ENCODE data around the gene ADAMTSL3. TPM values are rescaled to one million over a fixed set of nuclear protein-coding genes. Genes with fewer than 3 reads are reported as not detected.

Gene ADAMTSL3
- total RNA-seq, 6 experiments from 2014 or later, result not detected

GRCh38 chr15:83887404-83887803 is 233.5 kb downstream of the ADAMTSL3 start:
- H3K9me3 Mint-ChIP-seq, result peaks cover 52% of the 10 kb centered on the region
- H3K27ac Mint-ChIP-seq, result no peak overlapping the region
- H3K4me1 Mint-ChIP-seq (ENCODE audit: low read depth), result no peaks in the 10 kb centered on the region
- H3K27me3 Mint-ChIP-seq (ENCODE audit: insufficient read depth), result peaks cover 1% of the 10 kb centered on the region; the same call in 1 of the 2 replicates
- H3K36me3 Mint-ChIP-seq (ENCODE audit: low read depth), result peaks cover 5% of the 10 kb centered on the region; the same call in 1 of the 2 replicates
- TF ChIP-seq CTCF (IDR thresholded peaks at IDR 0.05), result no peak
- DNase-seq, result no peak
- no peak overlapping the region for H3K4me3 Mint-ChIP-seq

- no peaks in the 10 kb centered on the region for H3K4me1 Mint-ChIP-seq (ENCODE audit: low read depth)
Measured at GRCh38 chr15:83887961-83888360, 234.0 kb downstream of the ADAMTSL3 start.

DNA sequence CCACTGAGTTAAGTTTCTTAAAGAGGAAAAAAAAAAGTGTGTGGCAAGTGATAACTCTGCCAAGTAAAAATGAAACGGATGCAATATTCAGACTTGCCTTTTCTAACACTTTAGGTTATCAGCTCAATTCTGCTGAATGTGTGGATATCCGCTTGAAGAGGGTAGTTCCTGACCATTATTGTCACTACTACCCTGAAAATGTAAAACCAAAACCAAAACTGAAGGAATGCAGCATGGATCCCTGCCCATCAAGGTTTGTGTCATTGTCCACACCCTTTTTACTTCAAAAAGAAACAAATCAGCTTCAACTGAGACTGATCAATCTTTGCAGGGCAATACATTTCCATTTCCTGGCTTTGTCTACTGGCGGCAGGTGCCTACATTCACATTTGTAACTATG is 236.1 kb downstream of the ADAMTSL3 start:
- 0 out of 2 replicates have a peak, but pooled peaks cover under 1% of the 10 kb centered on the region for H3K27me3 Mint-ChIP-seq (ENCODE audit: insufficient read depth)
- H3K9me3 Mint-ChIP-seq, result peaks cover 56% of the 10 kb centered on the region
- no peak overlapping the region for H3K4me3 Mint-ChIP-seq
- no peak overlapping the region for H3K27ac Mint-ChIP-seq
- TF ChIP-seq CTCF (IDR thresholded peaks at IDR 0.05), result no peak
- peaks cover under 1% of the 10 kb centered on the region; the same call in 1 of the 2 replicates for H3K36me3 Mint-ChIP-seq (ENCODE audit: low read depth)
- H3K4me1 Mint-ChIP-seq (ENCODE audit: low read depth), result no peaks in the 10 kb centered on the region
- DNase-seq, result no peak

More at GRCh38 chr15:83887961-83888360, 234.0 kb downstream of the ADAMTSL3 start:
- Mint-ChIP-seq H3K4me3 (no peak overlapping the region), H3K27ac (no peak overlapping the region), H3K27me3 (ENCODE audit: insufficient read depth) (peaks cover 1% of the 10 kb centered on the region; the same call in 1 of the 2 replicates), H3K36me3 (ENCODE audit: low read depth) (peaks cover 5% of the 10 kb centered on the region; the same call in 1 of the 2 replicates), H3K9me3 (peaks cover 55% of the 10 kb centered on the region)
- DNase-seq, result no peak
- TF ChIP-seq CTCF (IDR thresholded peaks at IDR 0.05), result no peak

DNA sequence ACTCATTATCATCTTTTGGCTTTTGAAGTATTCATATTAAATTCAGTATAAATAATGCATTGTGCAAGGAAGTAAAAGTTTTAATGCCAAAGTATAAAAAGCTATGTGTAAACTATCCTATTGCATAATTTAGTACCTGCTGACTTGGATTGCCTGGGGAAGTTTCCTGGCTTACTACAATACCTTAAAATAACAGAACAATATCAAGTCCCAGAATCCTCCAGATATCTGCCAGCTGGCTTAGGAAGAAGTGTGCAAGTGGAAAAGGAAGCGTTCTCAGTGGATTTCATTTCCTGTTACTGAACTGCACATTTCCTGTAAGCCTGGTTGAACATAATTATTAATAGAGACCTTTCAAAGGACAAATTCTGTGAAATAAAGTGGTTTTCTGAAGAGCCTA is 236.7 kb downstream of the ADAMTSL3 start:
- DNase-seq, result no peak
- Mint-ChIP-seq H3K4me1 (ENCODE audit: low read depth) (no peaks in the 10 kb centered on the region), H3K27ac (no peak overlapping the region), H3K4me3 (no peak overlapping the region), H3K9me3 (peaks cover 55% of the 10 kb centered on the region), H3K27me3 (ENCODE audit: insufficient read depth) (no peaks in the 10 kb centered on the region), H3K36me3 (ENCODE audit: low read depth) (no peaks in the 10 kb centered on the region)
- no peak for TF ChIP-seq CTCF (IDR thresholded peaks at IDR 0.05)

- H3K4me1 Mint-ChIP-seq (ENCODE audit: low read depth), result no peaks in the 10 kb centered on the region
- no peaks in the 10 kb centered on the region for H3K27me3 Mint-ChIP-seq (ENCODE audit: insufficient read depth)
- H3K4me3 Mint-ChIP-seq, result no peak overlapping the region
- DNase-seq, result no peak
- H3K36me3 Mint-ChIP-seq (ENCODE audit: low read depth), result no peaks in the 10 kb centered on the region; the same call in 1 of the 2 replicates
- H3K27ac Mint-ChIP-seq, result no peak overlapping the region
- H3K9me3 Mint-ChIP-seq, result peaks cover 48% of the 10 kb centered on the region
- TF ChIP-seq CTCF (IDR thresholded peaks at IDR 0.05), result no peak
Measured at GRCh38 chr15:83892498-83892897, 238.6 kb downstream of the ADAMTSL3 start.

GRCh38 chr15:83893308-83893707 is 239.4 kb downstream of the ADAMTSL3 start:
- no peaks in the 10 kb centered on the region for H3K4me1 Mint-ChIP-seq (ENCODE audit: low read depth)
- no peak overlapping the region for H3K27ac Mint-ChIP-seq
- H3K36me3 Mint-ChIP-seq (ENCODE audit: low read depth), result no peaks in the 10 kb centered on the region; the same call in 1 of the 2 replicates
- no peak overlapping the region for H3K4me3 Mint-ChIP-seq
- no peaks in the 10 kb centered on the region for H3K27me3 Mint-ChIP-seq (ENCODE audit: insufficient read depth)
- no peak for TF ChIP-seq CTCF (IDR thresholded peaks at IDR 0.05)
- no peak for DNase-seq
- H3K9me3 Mint-ChIP-seq, result peaks cover 56% of the 10 kb centered on the region

All from HFFc6 (cell line).